Measurements from ENCODE around the gene RTP2.

DNA sequence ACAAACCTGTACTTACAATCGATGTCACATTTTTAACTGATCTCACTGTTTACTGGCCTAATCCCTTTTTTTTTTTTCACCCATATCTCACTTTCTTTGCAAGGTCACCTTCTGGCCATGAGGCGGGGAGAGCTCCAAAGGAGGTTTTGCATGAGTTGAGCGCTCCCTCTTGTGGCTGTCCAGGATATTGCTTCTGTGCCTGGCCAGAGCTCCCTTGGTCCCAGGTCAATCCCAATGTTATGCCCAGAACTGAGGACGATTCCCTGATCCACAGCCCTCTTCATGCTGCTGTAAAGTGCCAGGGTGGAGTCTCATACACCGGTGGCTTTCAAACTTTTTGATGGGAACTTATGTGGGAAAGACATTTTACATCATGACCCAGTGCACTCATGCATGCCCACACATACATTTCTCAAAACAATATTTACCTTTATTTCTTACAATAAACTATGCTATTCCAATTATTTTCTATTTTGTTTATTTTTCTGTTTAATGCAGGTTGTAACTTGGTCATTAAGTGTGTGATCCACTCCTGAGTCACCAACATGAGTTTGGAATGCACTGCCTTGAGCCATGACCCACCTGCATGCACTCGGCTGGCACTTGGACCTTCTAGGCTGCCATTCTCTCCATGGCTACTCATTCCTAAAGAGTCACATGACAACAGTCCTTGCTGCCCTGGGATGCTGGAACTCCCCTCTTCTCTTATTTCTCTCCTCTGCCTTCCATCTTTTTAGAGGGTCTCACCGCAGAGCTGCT lies 22.5 kb downstream of the RTP2 start:
- no peak for TF ChIP-seq EZH2 (optimal IDR thresholded peaks at IDR 0.05; ENCODE audit: low read depth, low read length)
- TF ChIP-seq, protein P1, sequence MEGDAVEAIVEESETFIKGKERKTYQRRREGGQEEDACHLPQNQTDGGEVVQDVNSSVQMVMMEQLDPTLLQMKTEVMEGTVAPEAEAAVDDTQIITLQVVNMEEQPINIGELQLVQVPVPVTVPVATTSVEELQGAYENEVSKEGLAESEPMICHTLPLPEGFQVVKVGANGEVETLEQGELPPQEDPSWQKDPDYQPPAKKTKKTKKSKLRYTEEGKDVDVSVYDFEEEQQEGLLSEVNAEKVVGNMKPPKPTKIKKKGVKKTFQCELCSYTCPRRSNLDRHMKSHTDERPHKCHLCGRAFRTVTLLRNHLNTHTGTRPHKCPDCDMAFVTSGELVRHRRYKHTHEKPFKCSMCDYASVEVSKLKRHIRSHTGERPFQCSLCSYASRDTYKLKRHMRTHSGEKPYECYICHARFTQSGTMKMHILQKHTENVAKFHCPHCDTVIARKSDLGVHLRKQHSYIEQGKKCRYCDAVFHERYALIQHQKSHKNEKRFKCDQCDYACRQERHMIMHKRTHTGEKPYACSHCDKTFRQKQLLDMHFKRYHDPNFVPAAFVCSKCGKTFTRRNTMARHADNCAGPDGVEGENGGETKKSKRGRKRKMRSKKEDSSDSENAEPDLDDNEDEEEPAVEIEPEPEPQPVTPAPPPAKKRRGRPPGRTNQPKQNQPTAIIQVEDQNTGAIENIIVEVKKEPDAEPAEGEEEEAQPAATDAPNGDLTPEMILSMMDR (IDR thresholded peaks at IDR 0.05; ENCODE audit: low read length) = peak; percentile 99

All from MM.1S (cell line).